EL (cell line): ENCODE measurements around the gene CAMK1.
A peak's percentile ranks its signal among the peaks of the same experiment; 100 is the strongest.

Source experiments
- DNase-seq: peaks from one replicate; pipeline ENCODE4 v3.0.0-alpha.2; 2016

CAMK1 gene

GRCh38 chr3:9769426-9770275, at the start of gene CAMK1:
CAMK1 (minus strand) TSS chr3:9769947; CDS start chr3:9767749, 2,198 bp downstream.
- DNase-seq: peak; percentile 73

- DNase-seq: no peak
Observed at GRCh38 chr3:9818666-9819335, 49.1 kb upstream of the CAMK1 start.

- no peak for DNase-seq
Observed at GRCh38 chr3:9817436-9817835, 47.7 kb upstream of the CAMK1 start.

- no peak for DNase-seq
Observed at GRCh38 chr3:9815986-9816385, 46.2 kb upstream of the CAMK1 start.

- no peak for DNase-seq
Observed at GRCh38 chr3:9812870-9813483, 43.2 kb upstream of the CAMK1 start.

- DNase-seq: no peak
Observed at GRCh38 chr3:9810846-9811245, 41.1 kb upstream of the CAMK1 start.

- DNase-seq: no peak
Observed at GRCh38 chr3:9810433-9810770, 40.7 kb upstream of the CAMK1 start.

- DNase-seq: peak; percentile 69
Observed at GRCh38 chr3:9809615-9810432, 40.1 kb upstream of the CAMK1 start, which contains the start of gene TTLL3. TTLL3 (plus strand) TSS chr3:9810262; CDS start chr3:9810662, 400 bp downstream.

GRCh38 chr3:9809239-9809614, 39.5 kb upstream of the CAMK1 start:
- no peak for DNase-seq

GRCh38 chr3:9808345-9809037, 38.7 kb upstream of the CAMK1 start:
- peak; percentile 38 for DNase-seq

GRCh38 chr3:9807981-9808344, 38.2 kb upstream of the CAMK1 start:
- DNase-seq: no peak

GRCh38 chr3:9806688-9807589, 37.2 kb upstream of the CAMK1 start:
- no peak for DNase-seq

GRCh38 chr3:9806137-9806536, 36.4 kb upstream of the CAMK1 start:
- no peak for DNase-seq

- DNase-seq: no peak
Observed at GRCh38 chr3:9804996-9805395, 35.2 kb upstream of the CAMK1 start.

GRCh38 chr3:9803494-9803893, 33.7 kb upstream of the CAMK1 start:
- DNase-seq: no peak

- no peak for DNase-seq
Observed at GRCh38 chr3:9800529-9800928, 30.8 kb upstream of the CAMK1 start.

- DNase-seq: no peak
Observed at GRCh38 chr3:9797196-9797945, 27.6 kb upstream of the CAMK1 start.

GRCh38 chr3:9795207-9795606, 25.5 kb upstream of the CAMK1 start:
- DNase-seq: no peak

- DNase-seq: no peak
Observed at GRCh38 chr3:9794400-9794799, 24.7 kb upstream of the CAMK1 start.

- DNase-seq: peak; percentile 52
Observed at GRCh38 chr3:9793161-9793781, 23.5 kb upstream of the CAMK1 start.
